Lung (tissue), 12 donors: ENCODE results near the gene CTXN1. TPM values are rescaled to one million over a fixed set of nuclear protein-coding genes. Genes with fewer than 3 reads are reported as not detected.

Experiments used
- ATAC-seq: fragments of 200-7000 bp; cut with Tn5 transposase; one replicate; pipeline ENCODE4 v1.9.1; 2020; ENCODE audit warnings: moderate number of reproducible peaks; ENCODE audit not compliant: insufficient read depth, low FRiP score
- DNase-seq, 3 donors: peaks; one replicate each; pipeline ENCODE4 v3.0.0-alpha.2; 2013 to 2017
- H3K27ac ChIP-seq, 2 donors: one replicate each; pipeline ENCODE4 v1.5.1; 2013; ENCODE audit warnings: mild to moderate bottlenecking in 2 of 2, moderate library complexity in 2 of 2, control low read depth in 1 of 2, inconsistent platforms in 1 of 2, low read depth in 1 of 2, low read length in 1 of 2
- H3K27me3 ChIP-seq, 3 donors: one replicate each; pipeline ENCODE4 v1.5.1; 2013; ENCODE audit warnings: low read length in 2 of 3; ENCODE audit not compliant: control insufficient read depth in 3 of 3, insufficient read depth in 3 of 3
- H3K36me3 ChIP-seq, 4 donors: one replicate each; pipeline ENCODE4 v1.5.1; 2013; ENCODE audit warnings: low read length in 4 of 4, mild to moderate bottlenecking in 1 of 4, moderate library complexity in 1 of 4; ENCODE audit not compliant: control insufficient read depth in 4 of 4, insufficient read depth in 4 of 4
- H3K4me1 ChIP-seq, 5 donors: one replicate each; pipeline ENCODE4 v1.5.1; 2013; ENCODE audit warnings: low read length in 5 of 5, mild to moderate bottlenecking in 2 of 5, moderate library complexity in 1 of 5; ENCODE audit not compliant: control insufficient read depth in 5 of 5, insufficient read depth in 5 of 5
- H3K4me3 ChIP-seq: one replicate; pipeline ENCODE4 v1.5.1; 2013; ENCODE audit warnings: mild to moderate bottlenecking, control low read depth, moderate library complexity
- H3K9ac ChIP-seq, 2 donors: one replicate each; pipeline ENCODE4 v1.5.1; 2013; ENCODE audit warnings: low read length in 2 of 2, control low read depth in 1 of 2; ENCODE audit not compliant: insufficient read depth in 1 of 2
- H3K9me3 ChIP-seq, 4 donors: one replicate each; pipeline ENCODE4 v1.5.1; 2013; ENCODE audit warnings: low read length in 3 of 4, mild to moderate bottlenecking in 1 of 4, moderate library complexity in 1 of 4; ENCODE audit not compliant: control insufficient read depth in 4 of 4, insufficient read depth in 3 of 4
- WGBS, 2 donors: extraction: QIAGEN DNeasy Blood & Tissue Kit; methylation state at CpG; one replicate each; pipeline ENCODE4 v1.1.7; 2013; 5-methylcytosine and 5-hydroxymethylcytosine counted together
- polyA plus RNA-seq, 2 donors: library from polyadenylated mRNA; stranded (reverse); fragments of 200-250 nt; gene quantifications; one replicate each; pipeline ENCODE4 v1.2.1, GENCODE V29; 2013
- total RNA-seq, 2 donors: library from RNA; depleted of rRNA in 1 of 2; stranded (reverse); fragments of >200 nt in 1 of 2; gene quantifications; one replicate each; pipeline ENCODE4 v1.2.1, GENCODE V29; 2014 to 2021
- TF ChIP-seq, protein P1 (sequence below): IDR thresholded peaks from 2 replicates; pipeline ENCODE4 v1.5.1; 2012; ENCODE audit warnings: mild to moderate bottlenecking; ENCODE audit errors: control extremely low read depth, extremely low read depth
- donor health status: control.
- donor health status: control.
- donor health status: Bipolar disorder and iron deficiency.
- donor health status: healthy.
- donor health status: DM: yes; HTN: yes; CAD: no.

The CTXN1 gene
- total and polyA plus RNA-seq, 4 donors = 4.3 to 25.9 (median 6.9) TPM

DNA sequence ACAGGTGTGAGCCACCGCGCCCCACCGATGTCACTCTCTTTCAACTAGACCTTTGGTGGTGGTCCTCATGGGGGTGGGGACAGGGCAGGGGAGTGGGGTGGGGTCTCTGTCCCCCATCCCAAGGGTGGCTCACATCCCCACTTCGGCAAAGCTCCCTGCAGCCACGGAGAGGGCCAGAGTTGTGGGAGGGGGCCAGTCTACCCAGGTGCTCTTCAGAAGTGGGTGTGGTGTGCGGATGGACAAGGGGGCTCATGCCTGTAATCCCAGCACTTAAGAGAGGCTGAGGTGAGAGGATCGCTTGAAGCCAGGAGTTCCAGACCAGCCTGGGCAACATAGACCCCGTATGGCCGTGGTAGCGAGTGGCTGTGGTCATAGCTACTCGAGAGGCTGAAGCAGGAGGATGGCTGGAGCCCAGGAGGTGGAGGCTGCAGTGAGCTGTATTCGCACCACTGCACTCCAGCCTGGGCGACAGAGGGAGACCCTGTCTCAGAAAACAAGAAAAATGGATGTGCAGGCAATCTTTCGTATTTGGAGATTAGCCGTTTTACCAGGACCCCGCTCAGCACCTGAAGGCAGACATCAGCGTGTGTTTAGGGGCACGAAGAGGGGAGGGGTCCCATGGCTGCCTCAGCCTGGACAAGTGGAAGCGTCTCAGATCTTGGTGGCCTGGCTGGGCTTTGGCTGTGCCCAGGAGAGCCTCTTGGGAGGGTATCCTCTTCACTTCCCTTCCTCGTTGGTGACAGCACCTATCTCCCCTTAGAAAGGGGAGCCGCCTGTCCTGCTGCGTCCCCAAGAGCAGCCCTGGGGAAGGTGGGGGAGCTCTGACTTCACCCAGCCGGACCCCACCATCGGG is 10.5 kb downstream of the CTXN1 start:
- ATAC-seq (no peak), DNase-seq (no peak)
- no peak overlapping the region for H3K27ac ChIP-seq
- peaks cover 0 to 44% (median 28%) of the 10 kb centered on the region in 3 donors for H3K27me3 ChIP-seq
- peaks cover 0 to 15% (median 0%) of the 10 kb centered on the region in 4 donors for H3K9me3 ChIP-seq
- H3K9ac ChIP-seq = no peak overlapping the region
- TF ChIP-seq, protein P1, sequence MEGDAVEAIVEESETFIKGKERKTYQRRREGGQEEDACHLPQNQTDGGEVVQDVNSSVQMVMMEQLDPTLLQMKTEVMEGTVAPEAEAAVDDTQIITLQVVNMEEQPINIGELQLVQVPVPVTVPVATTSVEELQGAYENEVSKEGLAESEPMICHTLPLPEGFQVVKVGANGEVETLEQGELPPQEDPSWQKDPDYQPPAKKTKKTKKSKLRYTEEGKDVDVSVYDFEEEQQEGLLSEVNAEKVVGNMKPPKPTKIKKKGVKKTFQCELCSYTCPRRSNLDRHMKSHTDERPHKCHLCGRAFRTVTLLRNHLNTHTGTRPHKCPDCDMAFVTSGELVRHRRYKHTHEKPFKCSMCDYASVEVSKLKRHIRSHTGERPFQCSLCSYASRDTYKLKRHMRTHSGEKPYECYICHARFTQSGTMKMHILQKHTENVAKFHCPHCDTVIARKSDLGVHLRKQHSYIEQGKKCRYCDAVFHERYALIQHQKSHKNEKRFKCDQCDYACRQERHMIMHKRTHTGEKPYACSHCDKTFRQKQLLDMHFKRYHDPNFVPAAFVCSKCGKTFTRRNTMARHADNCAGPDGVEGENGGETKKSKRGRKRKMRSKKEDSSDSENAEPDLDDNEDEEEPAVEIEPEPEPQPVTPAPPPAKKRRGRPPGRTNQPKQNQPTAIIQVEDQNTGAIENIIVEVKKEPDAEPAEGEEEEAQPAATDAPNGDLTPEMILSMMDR = no peak
- H3K36me3 ChIP-seq = peaks cover 3 to 27% (median 8%) of the 10 kb centered on the region in 4 donors
- no peak overlapping the region for H3K4me3 ChIP-seq
- WGBS, 2 donors = 45 to 51% methylated on average over 24 of the region's 24 CpGs
- peaks cover 0 to 25% (median 3%) of the 10 kb centered on the region in 5 donors for H3K4me1 ChIP-seq

DNA sequence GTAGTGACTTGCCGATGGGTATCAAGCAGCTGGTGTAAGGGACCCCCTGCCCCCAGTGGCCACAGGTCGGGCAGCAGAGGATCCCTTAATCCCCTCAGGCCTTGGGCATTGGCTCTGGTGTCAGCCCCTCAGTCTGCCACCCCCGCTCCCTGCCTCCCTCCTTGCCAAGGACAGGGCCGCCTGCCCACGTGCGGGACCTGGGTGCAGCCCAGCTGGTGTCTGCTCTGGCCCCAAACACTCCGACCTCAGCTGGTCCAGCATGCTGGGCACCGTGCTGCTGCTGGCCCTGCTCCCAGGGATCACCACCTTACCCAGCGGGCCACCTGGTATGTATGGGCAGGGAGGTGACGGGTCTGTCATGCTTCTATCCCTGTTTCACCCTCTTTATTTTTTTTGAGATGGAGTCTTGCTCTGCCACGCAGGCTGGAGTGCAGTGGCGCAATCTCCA is 11.3 kb downstream of the CTXN1 start, which contains the start of gene TGFBR3L:
TGFBR3L (plus strand) TSS at position 233 of the 448 bp plus-strand sequence.
- ATAC-seq = no peak
- Histone ChIP-seq H3K36me3 (peaks cover 5 to 35% (median 11%) of the 10 kb centered on the region in 4 donors), H3K4me1 (peaks cover 0 to 21% (median 0%) of the 10 kb centered on the region in 5 donors), H3K9me3 (peaks cover 0 to 20% (median 0%) of the 10 kb centered on the region in 4 donors), H3K9ac (no peak within 1 kb of the TSS), H3K27ac (no peak within 1 kb of the TSS), H3K27me3 (peaks cover 0 to 43% (median 28%) of the 10 kb centered on the region in 3 donors), H3K4me3 (no peak within 1 kb of the TSS)
- TF ChIP-seq, protein P1 = no peak
- WGBS, 2 donors = 59 to 81% methylated on average over 12 of the region's 12 CpGs
- DNase-seq = no peak

DNA sequence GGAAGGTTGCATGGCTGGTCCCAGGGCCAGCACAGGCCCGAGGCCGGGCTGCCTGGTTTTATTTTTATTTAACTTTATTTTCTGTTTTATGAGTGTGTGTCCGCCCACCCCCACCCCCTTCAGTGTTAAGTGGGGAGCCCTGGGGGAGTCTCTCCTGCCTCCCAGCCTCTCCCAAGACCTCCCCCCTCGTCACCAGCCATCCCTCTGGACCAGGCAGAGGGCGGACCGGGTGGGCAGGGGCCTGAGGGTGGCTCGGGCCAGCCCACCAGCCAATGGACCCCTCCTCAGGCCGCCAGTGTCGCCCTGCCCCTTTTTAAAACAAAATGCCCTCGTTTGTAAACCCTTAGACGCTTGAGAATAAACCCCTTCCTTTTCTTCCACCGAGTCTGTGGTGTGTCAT is 11.8 kb downstream of the CTXN1 start:
- DNase-seq = no peak
- TF ChIP-seq, protein P1 = no peak
- no peak overlapping the region for H3K27ac ChIP-seq
- peaks cover 5 to 40% (median 11%) of the 10 kb centered on the region in 4 donors for H3K36me3 ChIP-seq
- no peak overlapping the region for H3K9ac ChIP-seq
- no peak for ATAC-seq
- peaks cover 0 to 20% (median 0%) of the 10 kb centered on the region in 4 donors for H3K9me3 ChIP-seq
- no peak overlapping the region for H3K4me3 ChIP-seq
- peaks cover 0 to 18% (median 0%) of the 10 kb centered on the region in 5 donors for H3K4me1 ChIP-seq
- H3K27me3 ChIP-seq = peaks cover 0 to 37% (median 28%) of the 10 kb centered on the region in 3 donors
- WGBS, 2 donors = 69 to 83% methylated on average over 12 of the region's 12 CpGs
